HepG2 (cell line): ENCODE results near the gene ZNF628. TPM values are rescaled to one million over a fixed set of nuclear protein-coding genes. Genes with fewer than 3 reads are reported as not detected.

ENCODE experiments used
- ATF1 ChIP-seq: IDR thresholded peaks from 2 replicates; pipeline ENCODE4 v1.6.1; 2016; ENCODE audit warnings: mild to moderate bottlenecking, control low read depth
- CEBPB ChIP-seq: IDR thresholded peaks from 2 replicates; pipeline ENCODE4 v1.6.1; 2011; ENCODE audit warnings: low read depth, low read length, improper control_type of control experiment, borderline replicate concordance
- CREB1 ChIP-seq, 2 experiments: fragments of 450-650 bp in 1 of 2; IDR thresholded peaks; 2 replicates each; pipeline ENCODE4 v1.6.1; 2016 to 2017; ENCODE audit warnings: control low read depth in 1 of 2, mild to moderate bottlenecking in 1 of 2, missing compliant biosample characterization in 1 of 2, missing genetic modification characterization in 1 of 2
- E2F5 ChIP-seq: sonication (generic); formaldehyde crosslinking; conservative IDR thresholded peaks from 2 replicates; pipeline ENCODE4 v1.4.0; 2020; ENCODE audit warnings: missing genetic modification reagents
- ERF ChIP-seq: IDR thresholded peaks from 2 replicates; pipeline ENCODE4 v1.6.1; 2018; ENCODE audit warnings: missing biosample characterization, missing genetic modification reagents
- ETV5 ChIP-seq: IDR thresholded peaks from 2 replicates; pipeline ENCODE4 v1.6.1; 2018; ENCODE audit warnings: missing biosample characterization, missing genetic modification reagents, inconsistent platforms, borderline replicate concordance
- IKZF5 ChIP-seq: IDR thresholded peaks from 2 replicates; pipeline ENCODE4 v1.6.1; 2018; ENCODE audit warnings: missing genetic modification reagents, mild to moderate bottlenecking, missing compliant biosample characterization
- KAT7 ChIP-seq: IDR thresholded peaks from 2 replicates; pipeline ENCODE4 v1.6.1; 2018; ENCODE audit warnings: borderline replicate concordance, missing compliant biosample characterization
- KDM3A ChIP-seq: IDR thresholded peaks from 2 replicates; pipeline ENCODE4 v1.6.1; 2018; ENCODE audit warnings: low read depth, missing compliant biosample characterization
- KDM5B ChIP-seq: sonication (generic); formaldehyde crosslinking; IDR thresholded peaks from 2 replicates; pipeline ENCODE4 v1.4.0; 2020; ENCODE audit warnings: missing genetic modification reagents, mild to moderate bottlenecking, borderline replicate concordance
- MAZ ChIP-seq, 2 experiments: sonication (generic) in 1 of 2; formaldehyde crosslinking in 1 of 2; IDR thresholded peaks; 2 replicates each; pipeline versions ENCODE4 v1.5.0 to v1.6.1; 2012 to 2020; ENCODE audit warnings: low read depth in 2 of 2, mild to moderate bottlenecking in 2 of 2, borderline replicate concordance in 1 of 2, improper control_type of control experiment in 1 of 2, low read length in 1 of 2, missing genetic modification reagents in 1 of 2, moderate library complexity in 1 of 2
- NCOA1 ChIP-seq: sonication (generic); formaldehyde crosslinking; IDR thresholded peaks from 2 replicates; pipeline ENCODE4 v1.9.0; 2021; ENCODE audit warnings: missing genetic modification reagents
- RBFOX2 ChIP-seq: fragments of 200-400 bp; formaldehyde crosslinking; IDR thresholded peaks from 2 replicates; pipeline ENCODE4 v1.6.1; 2017; ENCODE audit warnings: low read depth, mild to moderate bottlenecking, low read length
- SOX13 ChIP-seq, 3 experiments: fragments of 450-650 bp in 1 of 3; sonication (generic) in 1 of 3; formaldehyde crosslinking in 1 of 3; IDR thresholded peaks in 2 of 3; conservative IDR thresholded peaks in 1 of 3; 2 replicates each; pipeline versions ENCODE4 v1.5.0 to v1.6.1; 2016 to 2020; ENCODE audit warnings: antibody characterized with exemption in 1 of 3, mild to moderate bottlenecking in 1 of 3, missing compliant biosample characterization in 1 of 3, missing genetic modification reagents in 1 of 3, moderate library complexity in 1 of 3
- TEAD3 ChIP-seq: optimal IDR thresholded peaks from 2 replicates; pipeline ENCODE3; 2016; ENCODE audit warnings: borderline replicate concordance
- TOPORS ChIP-seq: sonication (generic); formaldehyde crosslinking; IDR thresholded peaks from 2 replicates; pipeline ENCODE4 v1.8.0; 2023; ENCODE audit warnings: mild to moderate bottlenecking, missing genetic modification reagents
- ZBTB20 ChIP-seq: sonication (generic); formaldehyde crosslinking; IDR thresholded peaks from 2 replicates; pipeline ENCODE4 v1.8.1; 2023; ENCODE audit warnings: missing genetic modification reagents, low read depth, mild to moderate bottlenecking, borderline replicate concordance
- ZNF296 ChIP-seq: sonication (generic); formaldehyde crosslinking; conservative IDR thresholded peaks from 2 replicates; pipeline ENCODE4 v1.5.0; 2020; ENCODE audit warnings: mild to moderate bottlenecking, missing genetic modification reagents
- ZNF33A ChIP-seq: sonication (generic); formaldehyde crosslinking; IDR thresholded peaks from 2 replicates; pipeline ENCODE4 v1.5.1; 2020; ENCODE audit warnings: missing genetic modification reagents, mild to moderate bottlenecking, moderate library complexity, borderline replicate concordance
- ZNF432 ChIP-seq: sonication (generic); formaldehyde crosslinking; IDR thresholded peaks from 2 replicates; pipeline ENCODE4 v1.5.0; 2020; ENCODE audit warnings: missing genetic modification reagents, mild to moderate bottlenecking, borderline replicate concordance
- ZNF768 ChIP-seq: sonication (generic); formaldehyde crosslinking; IDR thresholded peaks from 2 replicates; pipeline ENCODE4 v1.4.0; 2020; ENCODE audit warnings: missing genetic modification reagents
- polyA plus RNA-seq, 8 experiments: library from polyadenylated mRNA; depleted of rRNA in 3 of 8; stranded (reverse) in 7 of 8; unstranded in 1 of 8; fragments of >200 nt; fragmentation: Illumina TruSeq in 4 of 8; extraction: Trizol in 4 of 8; gene quantifications; 2 replicates each; pipeline versions ENCODE4 v1.2.1 to v1.2.3, GENCODE V29; 2011 to 2016; ENCODE audit warnings: low read depth in 4 of 8, missing spikeins in 1 of 8, mixed read lengths in 1 of 8; ENCODE audit not compliant: insufficient read depth in 1 of 8
- total RNA-seq, 5 experiments: library from RNA; depleted of rRNA; stranded (reverse); fragments of >200 nt; fragmentation: Illumina TruSeq; extraction: Trizol; gene quantifications; 2 replicates each; pipeline ENCODE4 v1.2.3, GENCODE V29; 2016; ENCODE audit warnings: low read depth in 1 of 5

ZNF628 gene
- total and polyA plus RNA-seq, 2 of the 13 experiments (the other 11 are each of a cell fraction or from before 2014, with no cell fraction given), result 0.54 to 1.2 TPM

DNA sequence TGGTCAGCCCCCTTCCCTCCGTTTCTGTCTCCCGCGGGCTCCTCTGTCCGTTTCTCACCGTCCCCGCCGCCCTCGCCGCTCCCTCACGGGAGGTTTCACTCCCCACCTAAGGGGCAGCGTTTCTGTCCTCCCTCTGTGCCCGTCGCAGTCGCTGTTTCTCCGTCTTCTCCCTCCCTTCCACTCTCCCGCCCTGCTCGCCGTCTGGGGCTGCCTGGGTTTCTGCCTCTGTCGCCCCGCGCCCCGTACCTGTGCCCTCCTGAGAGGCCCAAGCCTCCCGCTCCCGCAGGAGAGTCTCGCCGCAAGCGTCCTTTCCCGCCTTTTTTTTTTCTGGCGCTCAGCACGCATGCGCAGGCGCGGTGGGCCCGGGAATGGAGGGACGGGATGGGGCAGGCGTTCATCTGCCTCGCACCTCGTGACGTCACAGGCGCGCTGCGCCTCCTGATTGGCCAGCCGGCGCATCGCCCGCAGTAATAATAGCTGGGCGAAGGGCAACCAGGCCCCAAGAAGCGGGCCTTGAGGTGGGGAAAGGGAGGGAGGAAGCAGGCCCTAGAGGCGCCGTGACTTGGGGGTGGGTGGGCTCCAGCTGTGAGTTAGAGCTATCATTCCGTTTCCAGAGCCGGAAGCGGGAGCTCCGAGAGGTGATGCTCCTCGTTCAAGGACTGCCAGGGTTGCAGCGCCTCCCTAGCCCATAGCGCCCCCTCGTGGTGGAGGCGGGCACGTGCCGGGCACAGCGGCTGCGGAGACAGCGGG is 27.3 kb downstream of the ZNF628 start (continued):
- TF ChIP-seq ZNF33A (CRISPR knock-in tag), result no peak
- TF ChIP-seq CREB1 (IDR thresholded peaks at IDR 0.05), result peak; percentile 99
- TF ChIP-seq CREB1 (CRISPR knock-in tag; IDR thresholded peaks at IDR 0.05), result peak; percentile 98
- TF ChIP-seq KAT7 (CRISPR knock-in tag), result peak; percentile 41; the same call in 1 of the 2 replicates
- TF ChIP-seq ZNF296, result 0 out of 2 replicates have a peak, but pooled peaks have one; percentile 24
- peak; percentile 91 for TF ChIP-seq ATF1 (CRISPR knock-in tag)
- peak; percentile 55; the same call in 1 of the 2 replicates for TF ChIP-seq ERF (CRISPR knock-in tag)
- no peak for TF ChIP-seq RBFOX2
- TF ChIP-seq TOPORS (CRISPR knock-in tag), result no peak
- TF ChIP-seq ZBTB20 (CRISPR knock-in tag), result 0 out of 2 replicates have a peak, but pooled peaks have one; percentile 41
- TF ChIP-seq KDM3A (CRISPR knock-in tag), result peak; percentile 86; the same call in 1 of the 2 replicates
- TF ChIP-seq NCOA1, result 0 out of 2 replicates have a peak, but pooled peaks have one; percentile 41
- TF ChIP-seq ZNF768 (CRISPR knock-in tag), result peak; percentile 32; the same call in 1 of the 2 replicates
- TF ChIP-seq IKZF5 (CRISPR knock-in tag), result peak; percentile 20; the same call in 1 of the 2 replicates
- TF ChIP-seq E2F5 (CRISPR knock-in tag), result no peak
- TF ChIP-seq ETV5 (CRISPR knock-in tag), result peak; percentile 72; the same call in 1 of the 2 replicates
- TF ChIP-seq SOX13 (IDR thresholded peaks at IDR 0.05), result no peak
- 0 out of 4 replicates have a peak, but pooled peaks of 1 of the 2 experiments have one; percentile 19 for TF ChIP-seq SOX13 (CRISPR knock-in tag; conservative IDR thresholded peaks at IDR 0.05 in 1 of 2, IDR thresholded peaks at IDR 0.05 in 1 of 2)
- peak; percentile 23; the same call in 1 of the 2 replicates for TF ChIP-seq MAZ (IDR thresholded peaks at IDR 0.05; ENCODE audit: borderline replicate concordance, low read depth, low read length)
- peak; percentile 40; the same call in 1 of the 2 replicates for TF ChIP-seq MAZ (CRISPR knock-in tag; IDR thresholded peaks at IDR 0.05; ENCODE audit: low read depth)
- TF ChIP-seq KDM5B, result no peak; the same call in 1 of the 2 replicates
- no peak for TF ChIP-seq CEBPB
- peak; percentile 69 for TF ChIP-seq TEAD3
- TF ChIP-seq ZNF432 (CRISPR knock-in tag), result no peak
